Suppressor macrophage treated with lipopolysaccharide for 4 hours (primary cell): ENCODE measurements around the gene CEP72.

ENCODE experiments used
- DNase-seq: peaks from one replicate; pipeline ENCODE4 v3.0.0-alpha.2; 2020

Gene CEP72

GRCh38 chr5:661891-662750, 50.0 kb downstream of the CEP72 start:
- no peak for DNase-seq

- DNase-seq, result no peak
These were observed 50.8 kb downstream of the CEP72 start for GRCh38 chr5:662751-663435.

GRCh38 chr5:663436-664342, 51.5 kb downstream of the CEP72 start:
- DNase-seq, result no peak

GRCh38 chr5:664343-664993, 52.3 kb downstream of the CEP72 start:
- DNase-seq, result no peak

GRCh38 chr5:664994-665360, 52.8 kb downstream of the CEP72 start:
- no peak for DNase-seq

- DNase-seq, result no peak
These were observed 53.4 kb downstream of the CEP72 start for GRCh38 chr5:665541-665955.

- DNase-seq, result no peak
These were observed 54.0 kb downstream of the CEP72 start for GRCh38 chr5:665956-666711.

- no peak for DNase-seq
These were observed 54.8 kb downstream of the CEP72 start for GRCh38 chr5:666816-667498.

GRCh38 chr5:668283-668995, 56.3 kb downstream of the CEP72 start:
- DNase-seq, result no peak

GRCh38 chr5:669111-669841, 57.1 kb downstream of the CEP72 start:
- DNase-seq, result no peak

- no peak for DNase-seq
These were observed 57.8 kb downstream of the CEP72 start for GRCh38 chr5:669842-670395.

- no peak for DNase-seq
These were observed 58.5 kb downstream of the CEP72 start for GRCh38 chr5:670396-671270.

GRCh38 chr5:671459-672328, 59.6 kb downstream of the CEP72 start:
- DNase-seq, result peak; percentile 68

- DNase-seq, result peak; percentile 5
These were observed 60.4 kb downstream of the CEP72 start for GRCh38 chr5:672329-673160.

- DNase-seq, result no peak
These were observed 61.2 kb downstream of the CEP72 start for GRCh38 chr5:673161-673830.
